ENCODE results near the gene KIF5A.

- TF ChIP-seq, protein P1, sequence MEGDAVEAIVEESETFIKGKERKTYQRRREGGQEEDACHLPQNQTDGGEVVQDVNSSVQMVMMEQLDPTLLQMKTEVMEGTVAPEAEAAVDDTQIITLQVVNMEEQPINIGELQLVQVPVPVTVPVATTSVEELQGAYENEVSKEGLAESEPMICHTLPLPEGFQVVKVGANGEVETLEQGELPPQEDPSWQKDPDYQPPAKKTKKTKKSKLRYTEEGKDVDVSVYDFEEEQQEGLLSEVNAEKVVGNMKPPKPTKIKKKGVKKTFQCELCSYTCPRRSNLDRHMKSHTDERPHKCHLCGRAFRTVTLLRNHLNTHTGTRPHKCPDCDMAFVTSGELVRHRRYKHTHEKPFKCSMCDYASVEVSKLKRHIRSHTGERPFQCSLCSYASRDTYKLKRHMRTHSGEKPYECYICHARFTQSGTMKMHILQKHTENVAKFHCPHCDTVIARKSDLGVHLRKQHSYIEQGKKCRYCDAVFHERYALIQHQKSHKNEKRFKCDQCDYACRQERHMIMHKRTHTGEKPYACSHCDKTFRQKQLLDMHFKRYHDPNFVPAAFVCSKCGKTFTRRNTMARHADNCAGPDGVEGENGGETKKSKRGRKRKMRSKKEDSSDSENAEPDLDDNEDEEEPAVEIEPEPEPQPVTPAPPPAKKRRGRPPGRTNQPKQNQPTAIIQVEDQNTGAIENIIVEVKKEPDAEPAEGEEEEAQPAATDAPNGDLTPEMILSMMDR (IDR thresholded peaks at IDR 0.05; ENCODE audit: insufficient read depth, low read length, poor library complexity, severe bottlenecking), result no peak
- TF ChIP-seq EZH2phosphoT487 (conservative IDR thresholded peaks at IDR 0.05; ENCODE audit: low read length), result no peak
These were observed 73.5 kb downstream of the KIF5A start for GRCh38 chr12:57623385-57623784.

All from SU-DHL-6 (cell line).